CD8-positive, alpha-beta memory T cell (primary cell): ENCODE data around the gene FRMD7. TPM values are rescaled to one million over a fixed set of nuclear protein-coding genes. Genes with fewer than 3 reads are reported as not detected.

Experiments used
- CTCF ChIA-PET: fragments of 350-600 bp; sonication (Branson Sonifier 250); formaldehyde crosslinking; loops from one replicate; lab custom pipeline; 2021; ENCODE audit warnings: antibody characterized with exemption; lab: Charles Lee
- POLR2A ChIA-PET: fragments of 350-600 bp; sonication (Branson Sonifier 250); formaldehyde crosslinking; loops from one replicate; lab custom pipeline; 2021; ENCODE audit warnings: antibody characterized with exemption; lab: Charles Lee
- DNase-seq, 5 donors: peaks; one replicate each; pipeline versions ENCODE4 v3.0.0 to v3.0.0-alpha.2; 2020 to 2022; ENCODE audit warnings: mixed read lengths in 1 of 5
- H3K27ac ChIP-seq: one replicate; pipeline ENCODE4 v1.7.0; 2013; ENCODE audit warnings: low read depth, mild to moderate bottlenecking, low read length, moderate library complexity
- H3K27me3 ChIP-seq: 2 replicates; pipeline ENCODE4 v1.7.0; 2013; ENCODE audit warnings: low read length, mild to moderate bottlenecking; ENCODE audit not compliant: insufficient read depth, poor library complexity, severe bottlenecking
- H3K36me3 ChIP-seq: 2 replicates; pipeline ENCODE4 v1.7.0; 2013; ENCODE audit warnings: mild to moderate bottlenecking, low read length, moderate library complexity; ENCODE audit not compliant: insufficient read depth
- H3K4me1 ChIP-seq: 2 replicates; pipeline ENCODE4 v1.7.0; 2013; ENCODE audit warnings: mild to moderate bottlenecking, low read length, moderate library complexity; ENCODE audit not compliant: insufficient read depth
- H3K4me3 ChIP-seq: 2 replicates; pipeline ENCODE4 v1.7.0; 2013; ENCODE audit warnings: mild to moderate bottlenecking, low read length
- H3K9me3 ChIP-seq: 2 replicates; pipeline ENCODE4 v1.7.0; 2013; ENCODE audit warnings: mild to moderate bottlenecking, low read length
- H3K27ac Mint-ChIP-seq, 8 donors: one replicate each; pipeline ENCODE4 v1.8.0; 2020 to 2021; ENCODE audit warnings: mixed read lengths in 8 of 8, mild to moderate bottlenecking in 6 of 8, inconsistent platforms in 3 of 8, moderate library complexity in 3 of 8
- H3K27me3 Mint-ChIP-seq, 2 donors: one replicate each; pipeline ENCODE4 v1.8.0; 2020 to 2021; ENCODE audit warnings: mixed read lengths in 2 of 2, mild to moderate bottlenecking in 1 of 2, moderate library complexity in 1 of 2
- H3K36me3 Mint-ChIP-seq, 3 donors: one replicate each; pipeline ENCODE4 v1.8.0; 2020 to 2021; ENCODE audit warnings: mixed read lengths in 3 of 3, inconsistent platforms in 1 of 3, mild to moderate bottlenecking in 1 of 3
- H3K4me1 Mint-ChIP-seq, 3 donors: one replicate each; pipeline ENCODE4 v1.8.0; 2020 to 2021; ENCODE audit warnings: mixed read lengths in 3 of 3, inconsistent platforms in 1 of 3, mild to moderate bottlenecking in 1 of 3
- H3K4me3 Mint-ChIP-seq, 7 donors: one replicate each; pipeline ENCODE4 v1.8.0; 2020 to 2021; ENCODE audit warnings: mixed read lengths in 7 of 7, mild to moderate bottlenecking in 6 of 7, moderate library complexity in 4 of 7, inconsistent platforms in 2 of 7
- H3K9me3 Mint-ChIP-seq, 5 donors: one replicate each; pipeline ENCODE4 v1.8.0; 2020 to 2022; ENCODE audit warnings: mixed read lengths in 5 of 5, mild to moderate bottlenecking in 3 of 5, moderate library complexity in 2 of 5, inconsistent platforms in 1 of 5
- polyA plus RNA-seq: library from polyadenylated mRNA; unstranded; fragments of 300-500 nt; fragmentation: Illumina TruSeq; gene quantifications from one replicate; pipeline ENCODE4 v1.2.3, GENCODE V29; 2021
- total RNA-seq, 2 experiments: library from RNA; stranded (reverse); gene quantifications; one replicate each; pipeline ENCODE4 v1.2.3, GENCODE V29; 2021

FRMD7 gene
- total and polyA plus RNA-seq, 3 experiments from 2014 or later = not detected

- Mint-ChIP-seq H3K36me3 (peaks cover 0 to 9% (median 0%) of the 10 kb centered on the region in 3 donors), H3K27me3 (peaks cover 0 to 2% of the 10 kb centered on the region in 2 donors), H3K4me3 (no peak overlapping the region), H3K9me3 (no peaks in the 10 kb centered on the region), H3K27ac (no peak overlapping the region), H3K4me1 (peaks cover 41 to 84% (median 52%) of the 10 kb centered on the region in 3 donors)
- Histone ChIP-seq H3K27me3 (no peaks in the 10 kb centered on the region), H3K4me1 (peaks cover 9% of the 10 kb centered on the region), H3K27ac (no peak overlapping the region), H3K36me3 (no peaks in the 10 kb centered on the region), H3K9me3 (no peaks in the 10 kb centered on the region), H3K4me3 (no peak overlapping the region)
- ChIA-PET POLR2A (no interaction called here), CTCF (no interaction called here)
- DNase-seq = no peak
Observed at GRCh38 chrX:132045456-132045855, 82.4 kb downstream of the FRMD7 start.

GRCh38 chrX:132044953-132045352 is 82.9 kb downstream of the FRMD7 start:
- Mint-ChIP-seq H3K27ac (no peak overlapping the region), H3K9me3 (no peaks in the 10 kb centered on the region), H3K36me3 (peaks cover 0 to 8% (median 0%) of the 10 kb centered on the region in 3 donors), H3K4me3 (no peak overlapping the region), H3K27me3 (peaks cover 0 to 2% of the 10 kb centered on the region in 2 donors), H3K4me1 (peaks cover 45 to 84% (median 54%) of the 10 kb centered on the region in 3 donors)
- POLR2A ChIA-PET = no interaction called here
- H3K36me3 ChIP-seq = no peaks in the 10 kb centered on the region
- H3K4me1 ChIP-seq = peaks cover 12% of the 10 kb centered on the region
- H3K9me3 ChIP-seq = no peaks in the 10 kb centered on the region
- no peak overlapping the region for H3K4me3 ChIP-seq
- H3K27ac ChIP-seq = no peak overlapping the region
- CTCF ChIA-PET = no interaction called here
- DNase-seq = no peak
- H3K27me3 ChIP-seq = no peaks in the 10 kb centered on the region

- no peaks in the 10 kb centered on the region for H3K9me3 Mint-ChIP-seq
- Histone ChIP-seq H3K4me3 (no peak overlapping the region), H3K9me3 (no peaks in the 10 kb centered on the region), H3K27ac (no peak overlapping the region), H3K27me3 (no peaks in the 10 kb centered on the region), H3K36me3 (no peaks in the 10 kb centered on the region), H3K4me1 (peaks cover 12% of the 10 kb centered on the region)
- peaks cover 0 to 5% (median 0%) of the 10 kb centered on the region in 3 donors for H3K36me3 Mint-ChIP-seq
- DNase-seq = no peak
- H3K27ac Mint-ChIP-seq = peak overlapping the region in 1 of 8 donors; percentile 18
- no peak overlapping the region for H3K4me3 Mint-ChIP-seq
- H3K27me3 Mint-ChIP-seq = peaks cover 0 to 2% of the 10 kb centered on the region in 2 donors
- peaks cover 48 to 85% (median 56%) of the 10 kb centered on the region in 3 donors for H3K4me1 Mint-ChIP-seq
- CTCF ChIA-PET = no interaction called here
- POLR2A ChIA-PET = no interaction called here
Observed at GRCh38 chrX:132043977-132044376, 83.8 kb downstream of the FRMD7 start.

GRCh38 chrX:132041015-132041414 is 86.8 kb downstream of the FRMD7 start:
- H3K4me3 Mint-ChIP-seq = no peak overlapping the region
- H3K4me1 ChIP-seq = peaks cover 16% of the 10 kb centered on the region
- H3K9me3 ChIP-seq = no peaks in the 10 kb centered on the region
- ChIA-PET CTCF (no interaction called here), POLR2A (no interaction called here)
- no peaks in the 10 kb centered on the region for H3K36me3 ChIP-seq
- H3K4me1 Mint-ChIP-seq = peaks cover 51 to 85% (median 63%) of the 10 kb centered on the region in 3 donors
- no peak overlapping the region for H3K27ac ChIP-seq
- peaks cover 0 to 2% of the 10 kb centered on the region in 2 donors for H3K27me3 Mint-ChIP-seq
- H3K4me3 ChIP-seq = no peak overlapping the region
- peak overlapping the region in 1 of 8 donors; percentile 2 for H3K27ac Mint-ChIP-seq
- peaks cover 0 to 2% (median 0%) of the 10 kb centered on the region in 3 donors for H3K36me3 Mint-ChIP-seq
- DNase-seq = no peak
- H3K27me3 ChIP-seq = no peaks in the 10 kb centered on the region
- no peaks in the 10 kb centered on the region for H3K9me3 Mint-ChIP-seq

- Mint-ChIP-seq H3K27me3 (peaks cover 0 to 2% of the 10 kb centered on the region in 2 donors), H3K4me1 (peaks cover 50 to 84% (median 65%) of the 10 kb centered on the region in 3 donors), H3K27ac (no peak overlapping the region), H3K36me3 (no peaks in the 10 kb centered on the region), H3K4me3 (no peak overlapping the region), H3K9me3 (no peaks in the 10 kb centered on the region)
- Histone ChIP-seq H3K4me3 (no peak overlapping the region), H3K27ac (no peak overlapping the region), H3K36me3 (no peaks in the 10 kb centered on the region), H3K4me1 (peaks cover 16% of the 10 kb centered on the region), H3K27me3 (no peaks in the 10 kb centered on the region), H3K9me3 (no peaks in the 10 kb centered on the region)
- ChIA-PET CTCF (no interaction called here), POLR2A (no interaction called here)
- no peak for DNase-seq
Observed at GRCh38 chrX:132040066-132040465, 87.8 kb downstream of the FRMD7 start.

- H3K9me3 ChIP-seq = no peaks in the 10 kb centered on the region
- Mint-ChIP-seq H3K4me1 (peaks cover 53 to 83% (median 76%) of the 10 kb centered on the region in 3 donors), H3K4me3 (no peak overlapping the region), H3K27ac (no peak overlapping the region), H3K27me3 (no peaks in the 10 kb centered on the region), H3K36me3 (no peaks in the 10 kb centered on the region), H3K9me3 (no peaks in the 10 kb centered on the region)
- H3K36me3 ChIP-seq = no peaks in the 10 kb centered on the region
- CTCF ChIA-PET = interaction anchor here (0.6 kb wide), 1 partner anchor 181 kb away, joined by 3 read pairs; no protein-coding TSS in a partner anchor
- peaks cover 20% of the 10 kb centered on the region for H3K4me1 ChIP-seq
- no peaks in the 10 kb centered on the region for H3K27me3 ChIP-seq
- no peak for DNase-seq
- POLR2A ChIA-PET = no interaction called here
- H3K4me3 ChIP-seq = no peak overlapping the region
- no peak overlapping the region for H3K27ac ChIP-seq
Observed at GRCh38 chrX:132037479-132037993, 90.3 kb downstream of the FRMD7 start.

- H3K36me3 ChIP-seq = no peaks in the 10 kb centered on the region
- Mint-ChIP-seq H3K36me3 (peaks cover 0 to 3% (median 0%) of the 10 kb centered on the region in 3 donors), H3K9me3 (no peaks in the 10 kb centered on the region), H3K27ac (peak overlapping the region in 2 of 8 donors; percentile 47 to 55), H3K27me3 (peaks cover 0 to 4% of the 10 kb centered on the region in 2 donors), H3K4me1 (peaks cover 52 to 84% (median 74%) of the 10 kb centered on the region in 3 donors), H3K4me3 (peak overlapping the region in 1 of 7 donors; percentile 7)
- no peak overlapping the region for H3K4me3 ChIP-seq
- H3K4me1 ChIP-seq = peaks cover 29% of the 10 kb centered on the region
- no peak overlapping the region for H3K27ac ChIP-seq
- H3K9me3 ChIP-seq = no peaks in the 10 kb centered on the region
- CTCF ChIA-PET = no interaction called here
- DNase-seq = no peak
- H3K27me3 ChIP-seq = no peaks in the 10 kb centered on the region
- POLR2A ChIA-PET = no interaction called here
Observed at GRCh38 chrX:132034648-132035047, 93.2 kb downstream of the FRMD7 start.

- POLR2A ChIA-PET = no interaction called here
- no peak overlapping the region for H3K4me3 ChIP-seq
Observed at GRCh38 chrX:132033166-132033565, 94.7 kb downstream of the FRMD7 start.

More at GRCh38 chrX:132033166-132033565, 94.7 kb downstream of the FRMD7 start:
- Mint-ChIP-seq H3K4me1 (peaks cover 57 to 84% (median 74%) of the 10 kb centered on the region in 3 donors), H3K27ac (peak overlapping the region in 3 of 8 donors; percentile 8 to 49 (median 38)), H3K4me3 (peak overlapping the region in 1 of 7 donors; percentile 23), H3K9me3 (no peaks in the 10 kb centered on the region), H3K36me3 (peaks cover 0 to 7% (median 0%) of the 10 kb centered on the region in 3 donors), H3K27me3 (peaks cover 0 to 5% of the 10 kb centered on the region in 2 donors)
- no peaks in the 10 kb centered on the region for H3K36me3 ChIP-seq
- no peaks in the 10 kb centered on the region for H3K9me3 ChIP-seq
- H3K27me3 ChIP-seq = no peaks in the 10 kb centered on the region
- no peak overlapping the region for H3K27ac ChIP-seq
- DNase-seq = no peak
- CTCF ChIA-PET = interaction anchor here (1.2 kb wide), 1 partner anchor 9 kb away, joined by 6 read pairs; no protein-coding TSS in a partner anchor
- peaks cover 39% of the 10 kb centered on the region for H3K4me1 ChIP-seq
